Measurements from ENCODE around the gene OR5T2.
"Not testable (repeated sequence)": the region's sequence is repeated elsewhere in the genome, so short reads cannot be mapped to it uniquely, and the experiment has no call there.

OR5T2 gene

GRCh38 chr11:56234155-56234554 is at the start of gene OR5T2:
Gene OR5T2, minus strand, starts transcription at chr11:56234255. Its CDS starts 1,193 bp downstream, at chr11:56233062.
- DNase-seq (ENCODE audit: low read depth): no peak

GRCh38 chr11:56273854-56274253 is 39.8 kb upstream of the OR5T2 start, which contains the start of gene OR5T1:
Gene OR5T1, plus strand, starts transcription at chr11:56274154. Its CDS starts 1,485 bp downstream, at chr11:56275639.
- no peak for DNase-seq (ENCODE audit: low read depth)

DNA sequence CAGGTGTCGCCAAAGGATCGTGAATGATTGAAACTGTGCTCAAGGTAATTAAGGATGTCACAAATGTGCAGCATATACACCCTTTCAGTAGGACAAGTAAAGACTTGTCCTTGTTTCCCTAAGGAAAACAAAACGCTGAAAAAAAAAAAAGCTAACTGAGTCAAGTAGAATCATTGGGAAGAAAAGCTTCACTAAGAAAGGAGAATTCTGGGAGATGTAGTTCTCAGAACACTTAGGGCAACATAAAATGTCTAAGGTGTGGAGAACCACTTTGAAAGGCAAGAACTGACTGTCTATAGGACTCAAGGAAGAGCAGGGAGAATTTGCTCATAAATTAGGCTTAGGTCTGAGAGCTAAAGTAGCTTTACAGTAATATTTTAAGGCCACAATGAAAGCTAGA is 37.0 kb upstream of the OR5T2 start:
- no peak for DNase-seq (ENCODE audit: low read depth)

DNA sequence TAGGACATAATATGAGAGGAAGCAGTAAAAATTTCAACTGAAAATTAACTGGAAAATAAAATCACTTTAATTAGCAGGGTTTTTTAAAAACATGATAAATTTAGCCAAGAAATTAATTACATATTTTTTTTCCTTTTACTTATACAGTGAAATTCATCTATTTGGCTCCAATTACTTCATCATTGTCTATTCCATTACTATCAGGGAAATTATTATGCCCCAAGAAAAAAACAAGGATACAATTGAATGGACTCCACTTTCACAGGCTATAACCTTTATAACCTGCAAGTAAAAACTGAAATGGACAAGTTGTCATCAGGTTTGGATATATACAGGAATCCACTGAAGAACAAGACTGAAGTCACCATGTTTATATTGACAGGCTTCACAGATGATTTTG is 17.9 kb upstream of the OR5T2 start, which contains the start of gene OR5T3:
Gene OR5T3, plus strand, starts transcription at position 301 of the 400 bp plus-strand sequence. Its CDS starts 0 bp downstream, at position 301.
- no peak for DNase-seq (ENCODE audit: low read depth)

DNA sequence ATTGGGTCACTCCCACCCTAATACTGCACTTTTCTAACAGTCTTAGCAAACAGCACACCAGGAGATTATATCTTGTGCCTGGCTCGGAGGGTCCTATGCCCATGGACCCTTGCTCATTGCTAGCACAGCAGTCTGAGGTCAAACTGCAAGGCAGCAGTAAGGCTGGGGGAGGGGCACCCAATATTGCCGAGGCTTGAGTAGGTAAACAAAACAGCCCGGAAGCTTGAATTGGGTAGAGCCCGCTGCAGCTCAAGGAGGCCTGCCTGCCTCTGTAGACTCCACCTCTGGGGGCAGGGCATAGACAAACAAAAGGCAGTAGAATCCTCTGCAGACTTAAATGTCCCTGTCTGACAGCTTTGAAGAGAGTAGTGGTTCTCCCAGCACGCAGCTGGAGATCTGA is 14.3 kb downstream of the OR5T2 start:
- DNase-seq (ENCODE audit: low read depth): not testable (repeated sequence)

DNA sequence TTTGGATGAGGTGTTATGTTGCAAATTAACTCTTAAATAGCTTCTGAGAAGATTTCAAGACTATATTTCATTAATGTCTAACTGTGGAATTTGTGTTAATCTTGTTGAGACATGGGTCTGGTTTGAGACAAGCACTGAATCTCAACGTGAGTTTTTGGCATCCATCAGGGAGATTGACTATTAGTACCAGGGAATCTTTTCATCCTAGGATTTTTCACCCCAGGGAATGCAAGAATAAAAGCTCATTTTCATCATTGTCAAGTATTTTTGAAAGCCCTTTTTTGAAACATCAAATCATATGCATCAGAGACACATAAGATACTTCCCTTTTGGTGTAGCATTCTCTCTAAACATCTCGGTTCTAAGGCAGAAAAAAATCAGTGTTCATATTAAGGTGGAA is 19.5 kb downstream of the OR5T2 start:
- no peak for DNase-seq (ENCODE audit: low read depth)

DNA sequence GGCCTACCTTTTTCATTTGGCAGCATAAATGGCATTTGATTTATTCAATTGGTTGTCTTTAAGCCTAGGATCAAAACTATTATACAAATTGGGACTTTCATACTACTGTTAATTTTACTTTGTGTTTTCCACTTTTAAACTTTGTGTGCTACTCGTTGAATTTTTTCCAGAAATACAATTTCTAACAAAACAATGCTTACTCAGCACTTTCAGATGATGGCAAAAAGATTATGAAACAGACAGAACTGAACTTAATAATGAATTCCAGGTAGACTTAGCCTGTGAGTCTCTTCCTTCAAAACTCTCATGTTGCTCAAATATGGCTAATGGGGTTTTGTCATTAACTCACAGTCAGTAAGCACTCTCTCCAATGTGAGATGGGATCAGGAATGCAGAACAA is 26.3 kb downstream of the OR5T2 start:
- DNase-seq (ENCODE audit: low read depth): no peak

GRCh38 chr11:56197367-56197766 is 36.7 kb downstream of the OR5T2 start:
- no peak for DNase-seq (ENCODE audit: low read depth)

DNA sequence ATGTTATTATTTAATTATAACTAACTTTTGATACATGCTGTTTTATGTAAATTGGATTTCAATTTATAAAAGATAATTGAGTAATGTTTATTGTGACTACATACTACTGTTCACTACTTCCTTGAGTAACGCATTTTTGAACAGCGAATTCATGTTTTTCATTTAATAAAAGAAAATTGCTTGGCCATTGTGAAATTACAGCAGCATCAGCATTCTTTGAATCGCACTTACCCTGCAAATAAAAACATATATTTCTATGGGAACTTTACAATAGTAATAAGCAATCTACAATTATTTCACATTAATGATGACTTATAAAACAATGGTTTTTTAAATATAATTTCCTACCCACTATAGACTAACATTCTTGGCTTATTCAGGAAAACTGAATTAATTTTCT is 37.4 kb downstream of the OR5T2 start:
- DNase-seq (ENCODE audit: low read depth): no peak

DNA sequence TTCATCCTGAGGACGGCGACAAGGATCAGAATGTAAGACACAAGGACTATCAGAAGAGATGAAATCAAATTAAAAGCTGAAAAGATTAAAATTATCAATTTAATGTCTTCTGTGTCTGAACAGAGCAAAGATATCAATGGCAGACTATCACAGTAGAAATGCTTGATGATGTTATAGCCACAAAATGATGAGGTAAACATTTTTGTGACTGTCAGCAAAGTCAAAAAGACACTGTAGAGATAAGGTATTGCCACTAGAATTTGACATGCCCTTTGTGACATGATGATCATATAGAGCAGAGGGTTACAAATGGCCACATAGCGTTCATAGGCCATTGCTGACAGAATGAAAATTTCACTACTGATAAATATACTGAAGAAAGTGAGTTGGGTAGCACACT is 45.5 kb downstream of the OR5T2 start:
- DNase-seq (ENCODE audit: low read depth): no peak

DNA sequence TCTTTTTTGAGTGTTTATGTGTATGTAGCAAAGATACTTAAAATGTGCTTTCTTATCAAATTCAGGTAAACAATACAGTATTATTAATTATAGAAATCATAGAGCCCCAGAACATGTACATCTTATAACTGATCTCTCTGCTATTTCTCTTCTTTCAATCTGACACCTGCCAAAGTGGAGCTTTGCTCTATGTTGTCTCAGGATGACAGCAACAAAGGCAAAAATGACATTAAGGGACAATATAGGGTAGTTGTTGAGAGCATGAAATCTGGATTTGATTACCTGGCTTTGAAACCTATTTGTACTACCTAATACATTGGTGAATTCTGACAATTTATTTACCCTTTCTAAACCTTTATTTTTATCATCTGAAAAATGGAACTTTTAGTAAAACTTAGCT is 50.6 kb downstream of the OR5T2 start:
- no peak for DNase-seq (ENCODE audit: low read depth)

Data from CMK (cell line).